ENCODE results near the gene PITPNM1. TPM values are rescaled to one million over a fixed set of nuclear protein-coding genes. Genes with fewer than 3 reads are reported as not detected.

Gene PITPNM1
- polyA plus RNA-seq, 1 donor (not counting 4 experiments of a cell fraction or from before 2014, with no cell fraction given) = 15.9 TPM

DNA sequence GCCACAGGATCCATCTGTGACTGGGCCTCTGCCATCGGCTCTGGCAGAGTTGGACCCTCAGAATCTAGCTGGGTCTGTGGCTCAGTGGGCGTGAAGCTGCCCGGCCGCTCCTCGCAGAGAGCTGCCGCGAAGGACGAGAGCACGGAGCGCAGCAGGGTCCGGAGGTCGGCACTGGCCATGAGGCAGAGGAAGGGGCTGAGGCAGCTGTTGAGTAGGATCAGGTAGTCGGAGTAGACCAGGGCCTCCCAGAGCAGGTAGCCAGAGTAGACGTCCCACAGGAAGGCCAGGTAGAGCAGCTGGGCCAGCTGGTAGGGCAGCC is 53.5 kb downstream of the PITPNM1 start:
- Histone ChIP-seq H3K4me2 (ENCODE audit: control insufficient read depth, extremely low read depth, insufficient read depth, low read depth, low read length) (no peak overlapping the region), H3K27me3 (ENCODE audit: control insufficient read depth, extremely low read depth, insufficient read depth, low read length) (no peaks in the 10 kb centered on the region), H3K4me1 (ENCODE audit: control insufficient read depth, extremely low read depth, insufficient read depth, low read length) (no peaks in the 10 kb centered on the region), H3K9me3 (ENCODE audit: control insufficient read depth, low read depth, low read length) (no peaks in the 10 kb centered on the region), H3K9ac (ENCODE audit: control insufficient read depth, extremely low read depth, insufficient read depth, low read length) (no peak overlapping the region), H3K9me1 (ENCODE audit: control insufficient read depth, extremely low read depth, insufficient read depth, low read length) (no peaks in the 10 kb centered on the region), H4K20me1 (ENCODE audit: control insufficient read depth, extremely low read depth, insufficient read depth, low read length) (no peaks in the 10 kb centered on the region), H3K27ac (ENCODE audit: control insufficient read depth, insufficient read depth, low read length) (no peak overlapping the region), H3K79me2 (ENCODE audit: control insufficient read depth, insufficient read depth, low read length) (no peaks in the 10 kb centered on the region), H3K36me3 (ENCODE audit: control insufficient read depth in 2 of 2, extremely low read depth in 1 of 2, insufficient read depth in 2 of 2, low read length in 2 of 2) (no peaks in the 10 kb centered on the region), H3K4me3 (ENCODE audit: control insufficient read depth in 2 of 3, extremely low read depth in 1 of 3, insufficient read depth in 2 of 3, low read depth in 1 of 3, low read length in 3 of 3) (no peak overlapping the region), H2AFZ (ENCODE audit: control insufficient read depth, low read length) (no peak overlapping the region)
- FAIRE-seq = no peak
- TF ChIP-seq, protein P1, sequence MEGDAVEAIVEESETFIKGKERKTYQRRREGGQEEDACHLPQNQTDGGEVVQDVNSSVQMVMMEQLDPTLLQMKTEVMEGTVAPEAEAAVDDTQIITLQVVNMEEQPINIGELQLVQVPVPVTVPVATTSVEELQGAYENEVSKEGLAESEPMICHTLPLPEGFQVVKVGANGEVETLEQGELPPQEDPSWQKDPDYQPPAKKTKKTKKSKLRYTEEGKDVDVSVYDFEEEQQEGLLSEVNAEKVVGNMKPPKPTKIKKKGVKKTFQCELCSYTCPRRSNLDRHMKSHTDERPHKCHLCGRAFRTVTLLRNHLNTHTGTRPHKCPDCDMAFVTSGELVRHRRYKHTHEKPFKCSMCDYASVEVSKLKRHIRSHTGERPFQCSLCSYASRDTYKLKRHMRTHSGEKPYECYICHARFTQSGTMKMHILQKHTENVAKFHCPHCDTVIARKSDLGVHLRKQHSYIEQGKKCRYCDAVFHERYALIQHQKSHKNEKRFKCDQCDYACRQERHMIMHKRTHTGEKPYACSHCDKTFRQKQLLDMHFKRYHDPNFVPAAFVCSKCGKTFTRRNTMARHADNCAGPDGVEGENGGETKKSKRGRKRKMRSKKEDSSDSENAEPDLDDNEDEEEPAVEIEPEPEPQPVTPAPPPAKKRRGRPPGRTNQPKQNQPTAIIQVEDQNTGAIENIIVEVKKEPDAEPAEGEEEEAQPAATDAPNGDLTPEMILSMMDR (optimal IDR thresholded peaks at IDR 0.05 in 1 of 3, IDR thresholded peaks at IDR 0.05 in 1 of 3, conservative IDR thresholded peaks at IDR 0.05 in 1 of 3; ENCODE audit: extremely low read depth in 1 of 3, insufficient read depth in 2 of 3, low read length in 3 of 3) = no peak
- TF ChIP-seq EZH2 (IDR thresholded peaks at IDR 0.05; ENCODE audit: low read length) = no peak
- no peak for DNase-seq (ENCODE audit: low read depth, low spot score)
- dilution Hi-C loops (cut with MboI; ENCODE audit: extremely low pct_ligation_motif_present, low sequenced_read_pairs) = no loop called here

DNA sequence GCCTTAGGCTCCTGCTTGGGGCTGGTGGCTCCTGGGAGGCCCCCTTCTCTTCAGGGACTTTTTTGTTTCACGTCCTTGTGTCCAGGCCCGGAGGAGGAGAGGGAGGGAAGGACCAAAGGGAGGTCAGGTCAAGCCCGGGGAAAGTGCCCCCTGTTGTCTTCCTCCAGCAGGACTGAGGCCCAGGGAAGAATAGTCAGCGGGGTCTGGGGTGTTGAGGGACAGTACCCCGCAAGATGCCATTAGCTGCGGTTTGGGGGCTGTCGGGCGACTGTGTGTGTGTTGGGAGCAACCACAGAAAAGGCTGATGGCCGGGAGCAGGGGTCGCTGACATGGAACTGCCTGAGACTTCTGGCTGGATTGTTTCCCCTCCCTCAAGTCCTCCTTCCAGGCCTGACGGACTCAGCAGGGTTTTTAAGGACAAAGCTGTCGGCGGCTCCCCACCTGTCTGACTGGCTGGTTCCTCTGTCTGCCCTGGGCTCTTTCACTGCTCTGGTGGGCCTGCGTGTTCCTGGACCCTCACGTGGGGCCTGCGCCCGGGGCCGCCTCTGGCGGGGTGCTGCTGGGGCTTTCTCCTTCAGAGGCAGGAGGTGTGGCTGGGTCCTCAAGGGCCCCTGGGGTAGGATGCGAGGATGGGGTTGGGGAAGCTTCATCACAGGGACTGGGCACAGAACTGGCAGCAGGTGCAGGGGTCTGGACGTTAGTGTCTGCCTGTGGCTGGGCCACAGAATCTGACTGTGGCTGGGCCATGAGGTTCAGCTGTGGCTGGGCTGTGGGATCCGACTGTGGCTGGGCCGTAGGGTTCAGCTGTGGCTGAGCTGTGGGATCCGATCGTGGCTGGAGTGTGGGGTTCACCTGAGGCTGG is 54.1 kb downstream of the PITPNM1 start:
- no peak overlapping the region for H2AFZ ChIP-seq (ENCODE audit: control insufficient read depth, low read length)
- no peak overlapping the region for H3K4me3 ChIP-seq (ENCODE audit: control insufficient read depth in 2 of 3, extremely low read depth in 1 of 3, insufficient read depth in 2 of 3, low read depth in 1 of 3, low read length in 3 of 3)
- no peaks in the 10 kb centered on the region for H3K9me3 ChIP-seq (ENCODE audit: control insufficient read depth, low read depth, low read length)
- H3K79me2 ChIP-seq (ENCODE audit: control insufficient read depth, insufficient read depth, low read length) = no peaks in the 10 kb centered on the region
- H3K4me1 ChIP-seq (ENCODE audit: control insufficient read depth, extremely low read depth, insufficient read depth, low read length) = no peaks in the 10 kb centered on the region
- H3K27ac ChIP-seq (ENCODE audit: control insufficient read depth, insufficient read depth, low read length) = no peak overlapping the region
- TF ChIP-seq EZH2 (IDR thresholded peaks at IDR 0.05; ENCODE audit: low read length) = no peak
- TF ChIP-seq, protein P1 (optimal IDR thresholded peaks at IDR 0.05 in 1 of 3, IDR thresholded peaks at IDR 0.05 in 1 of 3, conservative IDR thresholded peaks at IDR 0.05 in 1 of 3; ENCODE audit: extremely low read depth in 1 of 3, insufficient read depth in 2 of 3, low read length in 3 of 3) = no peak
- H3K9me1 ChIP-seq (ENCODE audit: control insufficient read depth, extremely low read depth, insufficient read depth, low read length) = no peaks in the 10 kb centered on the region
- dilution Hi-C loops (cut with MboI; ENCODE audit: extremely low pct_ligation_motif_present, low sequenced_read_pairs) = no loop called here
- H3K9ac ChIP-seq (ENCODE audit: control insufficient read depth, extremely low read depth, insufficient read depth, low read length) = no peak overlapping the region
- no peak for DNase-seq (ENCODE audit: low read depth, low spot score)
- no peaks in the 10 kb centered on the region for H4K20me1 ChIP-seq (ENCODE audit: control insufficient read depth, extremely low read depth, insufficient read depth, low read length)
- FAIRE-seq = no peak
- no peaks in the 10 kb centered on the region for H3K27me3 ChIP-seq (ENCODE audit: control insufficient read depth, extremely low read depth, insufficient read depth, low read length)
- H3K4me2 ChIP-seq (ENCODE audit: control insufficient read depth, extremely low read depth, insufficient read depth, low read depth, low read length) = no peak overlapping the region
- no peaks in the 10 kb centered on the region for H3K36me3 ChIP-seq (ENCODE audit: control insufficient read depth in 2 of 2, extremely low read depth in 1 of 2, insufficient read depth in 2 of 2, low read length in 2 of 2)
